C4-2B (cell line): ENCODE results near the gene PDRG1.

Experiments
- CTCF ChIP-seq: fragments of 450-650 bp; conservative IDR thresholded peaks from 2 replicates; pipeline ENCODE4 v1.5.1; 2017; ENCODE audit warnings: mild to moderate bottlenecking
- ZFX ChIP-seq: fragments of 450-650 bp; IDR thresholded peaks from 2 replicates; pipeline ENCODE4 v1.6.1; 2017

GRCh38 chr20:31989030-31989645 is 37.3 kb upstream of the PDRG1 start:
- TF ChIP-seq CTCF (no peak), ZFX (no peak)
